Measurements from ENCODE around the gene KCNQ1.

The KCNQ1 gene

DNA sequence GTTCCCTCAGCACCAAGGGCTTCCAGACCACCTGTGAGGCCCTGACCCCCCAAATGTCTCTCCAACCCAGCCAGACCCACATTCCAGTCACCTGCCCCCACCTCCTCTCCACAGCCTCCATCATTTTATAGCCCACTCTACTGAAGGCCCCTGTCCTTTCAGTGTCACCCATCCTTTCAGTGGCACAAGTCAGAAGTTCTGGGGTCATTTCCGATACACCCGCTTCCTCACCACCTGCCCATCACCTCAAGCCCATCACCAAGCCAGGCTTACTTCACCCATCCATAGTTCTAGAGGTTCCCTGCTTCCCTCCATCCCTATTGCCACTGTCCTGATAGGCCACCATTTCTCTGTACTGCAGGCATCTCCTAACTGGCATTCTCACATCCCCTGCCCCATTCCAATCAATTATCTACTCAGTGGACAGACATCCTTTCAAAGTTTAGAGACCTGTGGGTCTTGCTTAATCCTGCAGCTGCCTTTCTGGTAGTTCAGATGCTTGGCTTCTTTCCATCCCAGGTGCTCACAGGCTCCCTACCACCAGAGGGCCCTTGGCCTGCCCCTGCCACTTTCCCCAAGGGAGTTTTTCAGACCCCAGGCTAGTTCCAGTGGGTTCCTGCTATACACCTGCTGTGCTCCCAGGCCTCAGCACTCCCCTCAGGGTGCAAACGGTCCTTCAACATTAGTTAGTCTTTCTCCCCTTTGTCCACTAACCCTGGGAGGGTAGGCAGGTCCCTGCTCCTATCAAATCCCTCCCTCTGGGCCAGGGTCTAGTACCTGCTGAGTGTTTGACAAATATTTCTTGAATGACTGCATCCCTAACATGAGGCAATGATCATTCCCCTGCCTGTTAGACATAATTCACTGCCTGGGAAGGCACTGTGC lies 247.4 kb downstream of the KCNQ1 start:
- no peak for DNase-seq

DNA sequence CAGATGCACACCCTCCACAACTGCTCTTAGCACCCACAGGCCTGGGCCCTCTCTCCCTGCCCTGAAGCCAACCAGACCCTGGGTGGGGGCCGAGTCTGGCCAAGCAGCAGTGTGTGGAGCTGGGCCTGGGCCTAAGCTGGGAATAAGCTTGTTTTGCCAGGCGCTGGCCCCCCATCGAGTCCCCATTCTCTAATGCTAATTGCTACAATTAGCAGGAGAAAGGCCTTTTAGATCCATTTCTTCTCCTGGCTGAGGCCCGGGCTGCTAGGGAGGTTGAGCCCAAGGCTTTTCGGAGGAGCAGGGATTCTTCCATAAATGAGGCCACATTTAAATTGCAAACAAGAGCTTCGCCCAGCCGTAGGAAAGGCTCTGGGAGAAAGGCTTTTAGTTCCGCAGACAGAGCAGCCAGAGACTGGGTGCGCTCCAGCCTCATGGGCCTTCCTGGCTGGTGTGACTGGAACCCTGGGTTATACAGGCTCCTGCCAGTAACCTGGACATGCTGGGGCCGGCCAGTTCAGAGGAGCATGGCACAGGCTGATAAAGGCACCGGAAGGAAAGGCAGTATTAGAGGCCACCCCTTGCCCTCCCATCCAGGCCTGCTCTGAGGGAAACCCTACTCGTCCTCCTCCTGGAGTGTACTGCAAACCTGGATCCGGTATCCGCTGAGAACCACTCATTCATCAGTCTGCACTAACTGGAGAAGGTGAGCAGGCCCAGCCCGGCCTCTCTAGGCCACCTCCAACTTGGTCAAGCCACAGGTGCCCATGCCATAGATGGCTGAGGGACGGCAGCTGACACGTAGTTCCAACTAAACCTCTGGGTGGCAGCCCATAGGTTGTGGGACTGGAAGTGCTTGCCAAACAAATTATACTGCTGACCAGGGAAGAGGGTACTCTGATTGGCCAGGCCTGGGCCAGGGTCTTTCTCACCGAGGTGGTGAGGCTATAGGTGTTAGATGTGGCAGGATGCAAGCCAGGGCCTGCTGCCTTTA lies 248.8 kb downstream of the KCNQ1 start:
- no peak for DNase-seq

DNA sequence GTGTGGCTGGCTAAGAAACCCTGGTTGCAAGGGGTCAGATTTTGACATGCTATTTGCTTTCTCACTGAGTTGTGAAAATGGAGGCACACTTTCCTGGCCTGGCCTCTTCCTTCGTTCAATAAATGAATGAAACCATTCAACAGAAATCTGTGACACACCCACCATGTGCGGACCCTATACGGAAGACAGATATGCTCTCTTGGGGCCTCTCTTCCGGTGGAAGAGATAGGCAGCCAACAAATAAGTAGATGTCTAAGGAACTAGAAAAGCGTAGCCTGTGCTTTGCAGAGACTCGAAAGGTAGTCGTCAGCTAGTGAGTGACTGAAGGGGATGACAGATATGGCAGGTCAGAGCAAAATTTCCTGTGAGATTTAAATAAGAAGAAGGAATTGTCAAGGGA lies 249.7 kb downstream of the KCNQ1 start:
- no peak for DNase-seq

DNA sequence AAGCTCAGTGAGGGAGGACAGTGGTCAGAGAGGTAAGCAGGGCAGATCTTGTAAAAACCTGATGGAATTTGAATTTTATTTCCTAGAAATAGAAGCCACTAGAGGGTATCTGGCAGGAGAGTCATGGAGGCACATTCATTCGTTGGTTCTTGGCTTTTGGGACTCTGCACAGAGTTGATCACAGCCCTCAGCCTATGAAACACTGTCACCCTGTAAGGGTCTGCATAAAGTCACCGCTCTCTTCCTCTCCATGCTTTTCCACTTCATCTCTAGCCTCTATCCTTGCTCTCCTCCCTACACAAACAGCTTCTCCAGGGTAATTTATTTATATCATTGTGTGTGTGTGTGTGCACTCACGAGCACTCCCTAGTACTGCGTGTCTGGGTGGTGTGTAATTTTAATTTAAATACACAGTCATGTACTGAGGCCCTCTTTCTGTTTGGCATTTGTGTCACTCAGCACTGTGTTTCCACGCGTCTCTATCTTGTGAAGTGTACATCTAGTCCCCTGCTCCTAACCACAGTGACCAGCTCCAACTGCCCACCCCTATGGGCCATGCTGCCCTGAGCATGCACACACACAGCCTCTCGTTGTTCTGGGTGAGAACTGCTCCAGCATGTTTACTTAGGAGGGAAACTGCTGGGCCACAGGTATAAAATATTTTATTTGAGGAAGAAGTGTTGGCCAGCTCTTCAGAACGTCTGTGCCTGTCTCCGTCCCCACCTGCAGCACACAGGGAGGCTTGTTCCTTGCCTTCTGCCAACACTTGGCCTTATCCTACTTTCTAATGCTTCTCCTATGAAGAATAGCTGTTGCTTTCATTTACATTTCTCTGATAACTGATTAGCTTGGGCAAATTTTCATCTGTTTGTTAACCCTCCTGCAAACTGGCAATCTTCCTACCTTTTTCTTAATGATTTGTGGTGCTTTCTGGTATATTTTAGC lies 250.5 kb downstream of the KCNQ1 start:
- no peak for DNase-seq

DNA sequence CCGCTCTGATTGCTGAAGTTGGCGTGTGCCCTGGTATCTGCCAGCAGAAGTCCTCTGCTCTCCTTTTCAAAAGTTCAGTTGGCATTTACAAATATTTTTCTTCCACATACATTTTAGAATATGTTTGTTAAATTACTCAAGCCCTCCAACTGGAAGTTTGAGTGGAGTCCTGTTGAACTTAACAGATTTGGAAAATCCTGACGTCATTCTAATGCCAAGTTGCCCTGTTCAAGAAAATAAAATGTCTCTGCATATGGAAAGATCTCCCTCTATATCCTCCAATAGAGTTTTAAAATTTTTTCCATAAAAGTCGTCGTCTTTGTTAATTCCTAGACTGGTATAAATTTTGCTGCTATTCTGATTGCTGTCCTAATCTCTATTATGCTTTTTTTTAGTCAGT lies 251.6 kb downstream of the KCNQ1 start:
- no peak for DNase-seq

DNA sequence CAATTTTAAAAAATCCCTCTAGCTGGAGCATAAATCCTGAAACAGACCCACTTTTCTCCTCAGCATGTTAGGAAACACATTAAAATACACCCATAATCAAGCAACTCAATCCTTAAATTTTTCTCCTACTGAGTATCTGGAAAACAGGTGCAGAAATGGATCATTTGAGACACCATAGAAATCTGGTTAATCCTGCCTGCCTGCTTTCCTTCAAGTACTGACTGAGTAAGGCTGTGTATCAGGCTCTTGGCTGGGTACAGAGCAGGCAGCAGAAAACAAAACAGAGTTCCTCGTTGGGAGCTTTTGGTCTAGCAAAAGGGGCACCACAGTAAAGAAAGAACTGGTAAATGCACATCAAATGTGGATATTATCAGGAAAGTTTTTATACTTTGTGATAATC lies 253.1 kb downstream of the KCNQ1 start:
- DNase-seq: no peak

DNA sequence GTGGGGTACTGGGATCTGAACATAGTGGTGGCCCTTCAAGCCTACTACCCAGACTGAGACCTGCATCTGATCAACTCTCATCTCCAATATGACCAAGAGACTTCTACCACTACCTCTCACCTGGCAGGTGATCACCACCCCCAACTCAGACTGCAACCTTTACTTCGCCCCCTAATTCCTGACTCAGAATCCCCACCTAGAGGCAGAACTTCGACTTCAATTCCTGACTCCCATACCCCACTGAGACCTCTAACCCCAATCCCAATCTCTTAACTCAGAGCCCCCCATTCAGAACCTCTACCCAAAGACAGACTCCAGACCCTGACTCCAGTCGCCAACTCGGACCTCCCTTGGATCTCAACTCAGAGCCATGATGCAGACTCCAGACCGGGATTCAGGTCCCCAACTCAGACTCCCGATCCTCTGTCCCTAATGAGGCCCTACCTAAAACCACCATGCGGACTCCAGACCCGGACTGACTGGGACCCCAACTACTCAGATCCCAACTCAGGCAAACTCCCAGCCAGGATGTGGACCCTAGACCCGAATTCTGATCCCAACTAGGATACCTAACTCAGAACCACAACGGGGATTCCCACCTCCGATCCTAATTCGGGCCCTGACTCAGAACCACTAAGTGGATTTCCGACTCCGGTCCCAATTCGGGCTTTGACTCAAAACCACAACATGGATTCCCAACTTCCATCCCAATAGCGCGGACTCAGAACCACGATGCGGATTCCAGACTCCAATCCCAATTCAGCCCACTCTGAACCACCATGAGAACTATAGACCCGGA lies 253.8 kb downstream of the KCNQ1 start:
- no peak for DNase-seq

DNA sequence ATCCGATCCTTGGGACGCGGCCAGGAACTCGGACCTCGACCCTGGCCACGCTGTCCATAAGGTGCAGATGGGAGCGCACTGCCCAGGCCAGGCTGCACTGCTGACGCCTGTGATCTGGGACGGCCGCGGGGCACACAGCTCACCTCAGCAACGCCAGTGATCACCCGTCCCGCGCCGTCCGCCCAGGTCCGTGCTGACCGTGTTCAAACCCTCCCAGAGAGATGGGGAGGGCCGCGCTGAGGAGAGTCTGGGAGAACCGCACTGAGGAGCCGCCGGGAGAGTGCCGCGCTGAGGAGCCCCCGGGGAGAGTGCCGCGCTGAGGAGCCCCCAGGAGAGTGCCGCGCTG lies 254.3 kb downstream of the KCNQ1 start:
- DNase-seq: no peak

DNA sequence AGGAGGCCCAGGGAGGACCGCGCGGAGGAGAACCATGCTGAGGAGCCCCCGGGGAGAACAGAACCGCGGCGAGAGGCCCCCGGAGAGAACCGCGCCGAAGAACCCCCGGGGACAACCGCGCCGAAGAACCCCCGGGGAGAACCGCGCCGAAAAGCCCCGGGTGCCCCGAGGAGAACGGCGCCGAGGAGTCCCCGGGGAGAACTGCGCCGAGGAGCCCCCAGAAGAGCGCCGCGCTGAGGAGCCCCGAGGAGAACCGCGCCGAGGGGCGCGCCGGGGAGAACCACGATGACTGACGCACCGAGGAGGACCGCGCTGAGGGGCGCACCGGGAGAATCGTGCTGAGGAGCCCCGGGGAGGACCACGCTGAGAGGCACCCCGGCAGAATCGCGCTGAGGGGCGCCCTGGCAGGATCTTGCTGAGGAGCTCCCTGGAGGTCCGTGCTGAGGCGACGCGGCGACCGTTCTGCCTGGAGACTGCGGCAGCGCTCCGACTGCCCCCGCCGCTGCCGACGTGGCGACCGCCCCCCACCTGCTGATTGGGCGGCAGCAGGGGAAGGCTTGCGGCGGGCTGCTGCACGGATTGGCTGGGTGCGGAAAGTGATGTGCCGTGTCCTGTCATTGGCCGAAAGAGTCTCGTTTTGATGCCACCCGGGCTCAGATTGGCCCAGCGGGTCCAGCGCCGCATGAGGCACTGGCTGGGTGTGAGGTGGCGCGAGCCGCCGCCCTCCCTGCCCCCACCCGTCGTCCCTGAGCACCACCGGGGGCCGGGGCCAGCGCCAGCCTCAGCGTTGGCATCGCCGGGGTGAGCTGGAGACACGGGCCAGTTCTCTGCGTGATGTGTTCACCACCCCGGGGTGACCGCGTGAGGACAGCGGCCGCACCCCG lies 255.0 kb downstream of the KCNQ1 start, which contains the start of gene KCNQ1OT1:
Gene KCNQ1OT1, minus strand, starts transcription at position 464 of the 884 bp plus-strand sequence.
- peak; percentile 79 for DNase-seq

DNA sequence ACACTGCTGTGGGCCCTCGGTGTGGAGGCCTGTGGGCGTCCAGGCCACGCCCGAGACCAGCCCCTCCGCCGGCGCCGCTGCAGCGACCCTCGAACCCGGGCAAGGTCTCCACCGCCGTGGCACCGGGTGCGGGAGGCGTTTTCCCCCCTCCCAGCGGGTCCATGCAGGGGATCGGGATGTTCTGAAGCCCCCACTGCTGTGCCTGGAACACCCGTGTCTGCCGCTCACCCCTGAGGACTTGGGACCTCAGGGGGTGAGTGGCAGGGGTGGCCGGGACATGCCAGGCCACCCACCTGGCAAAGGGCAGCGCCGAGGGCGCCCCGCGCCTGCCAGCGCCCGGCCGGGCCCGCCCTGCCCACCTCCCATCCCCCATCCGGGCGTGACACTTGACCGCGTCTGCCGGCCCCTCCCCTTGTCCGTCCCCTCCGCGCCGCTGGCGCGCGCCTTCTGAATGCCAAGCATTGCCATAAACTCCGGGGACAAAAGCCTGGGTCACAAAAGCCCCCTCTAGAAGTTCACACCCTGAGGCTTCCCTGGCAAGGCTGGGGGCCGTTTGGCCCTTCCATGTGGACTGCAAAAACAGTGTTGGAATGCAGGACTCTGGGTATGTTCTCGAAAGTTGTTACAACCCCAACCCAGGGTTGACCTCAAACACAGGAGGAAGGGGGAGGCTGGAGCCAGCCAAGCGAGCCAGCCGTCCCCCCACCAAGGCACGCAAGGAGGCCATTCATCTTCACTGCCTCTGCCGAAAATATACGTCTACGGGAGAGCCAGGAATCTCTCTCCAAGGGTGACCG lies 255.8 kb downstream of the KCNQ1 start:
- DNase-seq: no peak

DNA sequence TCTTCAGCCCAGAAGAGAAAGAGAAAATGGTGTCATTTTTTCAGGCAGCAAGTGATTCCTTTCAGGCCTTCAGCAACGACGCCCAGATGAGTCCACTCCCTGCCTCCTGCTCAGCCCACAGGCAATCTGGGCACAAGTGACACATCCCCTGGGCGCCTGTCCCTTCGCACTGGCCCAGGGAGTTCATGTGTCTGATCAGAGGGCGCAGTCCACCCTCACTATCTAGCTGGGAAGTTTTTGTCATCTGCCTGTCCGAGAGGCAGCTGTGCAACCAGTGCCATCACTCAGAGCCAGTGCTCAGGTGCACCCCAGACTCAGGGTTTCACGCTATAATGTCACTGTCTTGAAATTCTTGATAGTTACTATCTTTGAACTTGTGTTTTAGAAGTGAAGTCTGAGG lies 256.4 kb downstream of the KCNQ1 start:
- no peak for DNase-seq

DNA sequence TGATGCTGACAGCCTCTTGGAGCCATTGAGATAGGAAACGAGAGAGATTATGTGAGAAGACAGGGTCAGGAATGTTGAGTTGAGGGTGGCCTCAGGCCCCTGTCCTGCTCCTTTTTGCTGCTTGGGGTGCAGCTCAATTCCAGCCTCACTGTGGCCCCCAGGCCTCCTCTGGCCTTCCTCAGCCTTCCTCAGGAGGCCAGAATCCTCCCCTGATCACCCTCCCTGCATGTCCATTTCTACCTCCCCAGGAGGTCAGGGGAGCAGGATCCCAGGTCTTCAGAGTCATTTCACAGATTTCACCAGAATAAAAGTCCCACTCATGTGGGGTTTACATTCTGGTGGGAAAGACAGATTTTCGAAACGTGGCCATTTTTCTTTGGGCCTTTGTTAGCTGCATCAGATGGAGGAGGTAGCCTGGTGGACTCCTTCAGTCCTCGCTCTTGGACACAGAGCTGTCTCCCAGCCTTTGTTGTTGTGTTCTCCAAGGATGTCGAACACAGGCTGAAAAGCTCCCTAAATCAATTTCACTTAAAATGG lies 257.2 kb downstream of the KCNQ1 start:
- DNase-seq: no peak

DNA sequence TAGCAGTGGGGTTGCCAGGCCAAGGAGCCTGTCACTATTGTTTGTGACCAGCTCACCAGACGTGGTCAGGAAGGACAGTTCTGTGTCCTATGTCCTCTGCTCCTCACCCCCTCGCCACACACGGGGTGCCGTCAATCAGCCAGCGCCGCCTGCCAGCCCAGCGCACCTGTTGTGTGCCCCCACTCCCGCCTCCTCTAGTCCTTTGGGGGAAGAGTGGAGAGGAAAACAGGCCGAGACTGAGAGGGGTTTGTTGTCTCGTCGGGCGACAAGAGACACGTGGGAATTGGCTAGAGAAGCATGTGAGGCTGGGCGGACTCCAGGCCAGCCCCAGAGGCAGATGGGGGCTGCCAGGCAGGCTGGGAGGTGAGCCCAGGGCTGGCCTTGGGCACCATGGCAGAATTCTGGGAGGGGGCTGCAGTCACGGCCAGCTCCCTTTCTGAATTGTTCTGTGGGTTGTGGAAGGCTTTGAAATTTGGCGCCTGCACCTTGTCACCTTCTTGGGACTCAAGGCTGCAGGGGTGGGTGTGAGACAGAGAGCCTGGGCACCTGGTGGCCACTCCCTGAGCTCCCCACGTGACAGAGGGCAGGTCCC lies 258.1 kb downstream of the KCNQ1 start:
- no peak for DNase-seq

DNA sequence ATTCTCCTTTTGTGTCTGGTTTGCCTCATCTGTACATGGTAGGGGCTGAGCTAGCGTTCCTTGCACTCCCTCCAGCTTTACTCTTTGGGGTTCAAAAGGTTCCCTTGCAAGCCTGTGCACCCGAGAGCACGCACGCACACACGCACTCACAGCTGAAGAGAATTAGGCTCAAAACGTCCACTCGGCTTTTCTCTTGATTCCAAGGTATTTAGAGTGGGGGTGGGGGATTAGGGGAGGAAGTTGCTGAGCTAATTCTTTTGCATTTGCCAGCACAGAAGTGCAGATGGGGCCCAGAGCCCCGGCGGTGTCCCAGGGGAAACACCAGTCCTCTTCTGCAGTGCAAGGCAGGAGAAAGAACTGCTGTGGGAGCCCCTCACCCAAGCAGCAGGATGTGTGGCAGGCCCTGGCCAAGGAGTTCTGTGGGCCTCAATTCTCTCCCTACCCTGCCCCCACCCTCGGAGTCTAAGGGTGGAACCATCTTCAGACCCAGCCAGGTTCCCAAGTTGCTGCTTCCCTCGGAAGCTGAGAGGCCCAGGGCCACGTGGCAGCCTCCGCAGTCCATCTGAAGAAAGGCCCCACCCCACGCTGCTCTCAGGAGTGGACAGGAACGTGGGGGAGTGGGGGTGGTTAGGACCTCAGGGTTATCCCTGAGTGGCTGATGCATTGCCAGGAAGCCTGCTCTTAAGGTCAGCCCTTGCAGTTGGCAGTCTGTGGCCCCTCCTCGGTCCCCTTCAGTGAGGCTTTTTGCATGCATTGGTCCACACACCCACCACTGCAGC lies 258.7 kb downstream of the KCNQ1 start:
- no peak for DNase-seq

DNA sequence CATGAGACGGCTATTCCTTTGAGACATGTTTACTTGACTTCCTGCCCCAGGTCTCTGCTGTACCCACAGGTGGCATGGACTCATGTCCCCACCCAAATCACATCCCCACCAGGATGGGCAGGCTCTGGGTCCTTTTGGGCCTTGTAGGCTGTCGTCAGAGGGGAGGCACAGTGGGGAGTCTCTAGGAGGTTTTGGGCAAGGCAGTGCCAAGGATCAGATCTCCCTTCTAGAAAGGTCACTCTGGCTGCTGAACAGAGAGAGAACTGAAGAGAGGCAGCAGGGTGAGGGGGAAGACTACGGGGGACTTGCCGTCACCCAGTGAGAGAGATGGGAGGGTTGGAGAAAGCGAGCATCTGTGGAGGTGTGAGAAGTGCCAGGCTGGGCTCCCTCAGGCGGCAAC lies 259.5 kb downstream of the KCNQ1 start:
- no peak for DNase-seq

DNA sequence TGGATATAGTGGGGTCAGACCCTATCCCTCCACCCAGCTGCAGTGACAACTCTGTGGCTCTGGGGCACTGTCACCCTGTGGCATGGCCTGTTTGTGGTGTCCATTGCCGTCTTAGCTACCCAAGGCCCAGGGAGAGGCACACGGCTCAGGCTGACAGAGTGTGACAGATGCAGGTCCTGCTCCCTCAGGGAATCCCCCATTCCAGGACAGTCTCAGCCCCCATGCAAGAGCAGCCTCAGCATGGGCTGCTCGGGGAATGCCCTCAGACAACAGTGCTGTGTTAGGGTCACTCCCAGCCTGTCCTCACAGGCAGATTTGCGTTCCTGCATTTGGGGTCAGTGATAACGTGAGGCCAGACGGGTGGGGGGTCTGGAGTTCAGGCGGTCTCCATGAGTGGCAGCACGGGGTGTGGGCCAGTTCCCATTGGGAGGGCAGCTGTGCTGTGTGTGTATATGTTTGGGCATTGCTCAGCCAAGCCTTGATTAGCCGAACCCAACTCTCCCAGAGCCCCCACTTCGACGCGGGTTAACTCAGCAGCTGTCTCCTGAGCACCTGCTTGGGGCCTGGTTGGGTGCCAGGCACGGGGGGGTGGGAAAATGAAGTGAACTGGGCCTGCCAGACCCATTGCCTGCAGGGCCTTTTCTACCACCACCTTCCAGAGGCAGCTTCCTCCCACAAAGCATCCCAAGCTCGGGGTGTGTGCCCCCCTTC lies 260.2 kb downstream of the KCNQ1 start:
- DNase-seq: no peak

DNA sequence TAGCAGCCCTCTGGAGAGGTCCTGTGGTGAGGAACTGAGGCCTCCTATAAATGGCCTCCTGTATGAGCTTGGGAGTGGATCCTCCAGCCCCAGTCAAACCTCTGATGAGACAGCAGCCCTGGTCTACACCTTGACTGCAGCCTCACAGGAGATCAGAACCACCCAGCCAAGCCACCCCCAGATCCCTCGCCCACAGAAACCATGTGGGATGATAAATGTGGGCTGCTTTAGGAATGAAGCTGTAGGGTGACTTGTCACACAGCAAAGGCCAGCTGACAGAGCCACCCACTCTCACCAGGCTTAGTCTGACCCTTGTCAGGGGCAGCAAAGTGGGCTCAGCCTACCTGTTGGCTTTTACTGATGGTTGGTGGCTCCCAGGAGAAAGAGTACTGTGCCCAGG lies 261.5 kb downstream of the KCNQ1 start:
- no peak for DNase-seq

DNA sequence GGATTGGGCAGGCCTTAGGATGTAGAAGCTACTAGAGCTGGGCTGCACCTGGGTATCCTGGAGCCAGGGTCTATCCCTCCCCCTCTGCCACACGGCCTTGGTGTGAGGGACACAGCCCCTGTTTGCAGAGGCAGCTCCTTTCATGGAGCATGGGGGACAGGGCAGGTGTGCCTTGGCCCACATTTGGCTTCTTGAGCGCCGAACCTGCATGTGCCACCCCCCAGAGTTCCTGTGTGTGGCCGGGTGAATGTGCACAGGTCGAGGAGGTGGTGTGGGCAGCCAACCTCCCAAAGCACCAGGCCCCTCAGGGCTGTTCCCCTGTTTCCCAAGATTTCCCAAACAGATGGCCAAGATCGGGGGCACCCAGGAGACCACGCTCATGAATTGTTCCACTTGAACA lies 262.9 kb downstream of the KCNQ1 start:
- DNase-seq: no peak

Measured in GOT3 (cell line).